ENCODE results near the gene SNURF.

Gene SNURF

DNA sequence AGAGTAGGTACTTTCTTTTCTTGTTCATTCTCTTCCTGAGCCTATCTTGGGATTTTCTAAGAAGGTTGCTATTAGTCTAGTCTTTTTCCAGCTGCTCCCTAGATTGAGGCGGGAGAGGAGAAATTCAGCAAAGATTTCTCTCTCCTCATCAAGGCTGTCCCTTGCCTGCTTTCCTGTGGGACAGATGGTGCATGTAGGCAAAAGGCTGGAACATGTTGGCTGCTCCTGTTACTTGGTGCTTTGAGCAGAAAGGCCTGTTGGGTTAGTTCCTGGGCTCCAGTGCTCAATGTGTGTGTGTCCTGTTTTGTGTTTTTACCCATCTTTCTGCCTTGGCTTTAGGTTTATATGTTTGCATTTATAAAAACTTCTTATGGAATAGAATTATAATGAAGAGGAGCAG lies 9.1 kb upstream of the SNURF start:
- H3K4me3 ChIP-seq (ENCODE audit: low read depth, low read length), result no peak overlapping the region
- ChIA-PET POLR2A (no interaction called here), CTCF (no interaction called here)
- TF ChIP-seq ZNF416 (tag by site-specific recombination; IDR thresholded peaks at IDR 0.05) (no peak), ZNF510 (tag by site-specific recombination; IDR thresholded peaks at IDR 0.05; ENCODE audit: insufficient replicate concordance) (no peak), SP2 (tag by site-specific recombination; IDR thresholded peaks at IDR 0.05) (no peak), HOXD13 (CRISPR knock-in tag; IDR thresholded peaks at IDR 0.05; ENCODE audit: borderline replicate concordance) (no peak), ZNF521 (tag by site-specific recombination; IDR thresholded peaks at IDR 0.05) (no peak)
- H3K4me1 ChIP-seq (ENCODE audit: control insufficient read depth, insufficient read depth, low read length), result no peaks in the 10 kb centered on the region
- H3K9me3 ChIP-seq (ENCODE audit: control insufficient read depth, insufficient read depth, low read depth, low read length), result no peaks in the 10 kb centered on the region
- no peaks in the 10 kb centered on the region for H3K36me3 ChIP-seq (ENCODE audit: control insufficient read depth in 2 of 2, insufficient read depth in 1 of 2, low read length in 2 of 2)
- H3K27ac ChIP-seq (ENCODE audit: extremely low read depth, low read depth, low read length), result no peak overlapping the region

DNA sequence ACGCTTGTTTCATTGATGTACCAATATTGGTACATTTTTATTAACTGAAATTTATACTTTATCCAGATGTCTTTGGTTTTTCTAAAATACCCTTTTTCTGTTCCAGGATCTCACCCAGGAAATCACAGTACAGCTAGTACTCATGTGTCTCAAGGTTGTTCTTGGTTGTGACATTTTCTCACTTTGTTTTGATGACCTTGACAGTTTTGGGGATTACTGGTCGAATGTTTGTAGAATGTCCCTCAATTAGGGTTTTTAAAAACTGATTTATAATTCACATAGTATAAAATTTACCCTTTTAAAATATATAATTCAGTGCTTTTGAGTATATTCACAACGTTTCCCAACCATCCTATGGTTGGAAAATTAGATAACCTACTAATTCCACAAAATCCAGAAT lies 6.3 kb upstream of the SNURF start:
- ChIA-PET CTCF (interaction anchor here (0.7 kb wide), 1 partner anchor 318 kb away, joined by 3 read pairs; no protein-coding TSS in a partner anchor), POLR2A (no interaction called here)
- H3K4me1 ChIP-seq (ENCODE audit: control insufficient read depth, insufficient read depth, low read length), result no peaks in the 10 kb centered on the region
- H3K9me3 ChIP-seq (ENCODE audit: control insufficient read depth, insufficient read depth, low read depth, low read length), result no peaks in the 10 kb centered on the region
- no peak overlapping the region for H3K27ac ChIP-seq (ENCODE audit: extremely low read depth, low read depth, low read length)
- no peaks in the 10 kb centered on the region for H3K36me3 ChIP-seq (ENCODE audit: control insufficient read depth in 2 of 2, insufficient read depth in 1 of 2, low read length in 2 of 2)
- TF ChIP-seq ZNF837 (tag by site-specific recombination; IDR thresholded peaks at IDR 0.05), result no peak
- TF ChIP-seq, protein P1, sequence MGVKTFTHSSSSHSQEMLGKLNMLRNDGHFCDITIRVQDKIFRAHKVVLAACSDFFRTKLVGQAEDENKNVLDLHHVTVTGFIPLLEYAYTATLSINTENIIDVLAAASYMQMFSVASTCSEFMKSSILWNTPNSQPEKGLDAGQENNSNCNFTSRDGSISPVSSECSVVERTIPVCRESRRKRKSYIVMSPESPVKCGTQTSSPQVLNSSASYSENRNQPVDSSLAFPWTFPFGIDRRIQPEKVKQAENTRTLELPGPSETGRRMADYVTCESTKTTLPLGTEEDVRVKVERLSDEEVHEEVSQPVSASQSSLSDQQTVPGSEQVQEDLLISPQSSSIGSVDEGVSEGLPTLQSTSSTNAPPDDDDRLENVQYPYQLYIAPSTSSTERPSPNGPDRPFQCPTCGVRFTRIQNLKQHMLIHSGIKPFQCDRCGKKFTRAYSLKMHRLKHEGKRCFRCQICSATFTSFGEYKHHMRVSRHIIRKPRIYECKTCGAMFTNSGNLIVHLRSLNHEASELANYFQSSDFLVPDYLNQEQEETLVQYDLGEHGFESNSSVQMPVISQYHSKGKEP (tag by site-specific recombination; IDR thresholded peaks at IDR 0.05), result no peak
- no peak for TF ChIP-seq ZNF155 (tag by site-specific recombination; IDR thresholded peaks at IDR 0.05)
- no peak for TF ChIP-seq GLI2 (tag by site-specific recombination; IDR thresholded peaks at IDR 0.05; ENCODE audit: borderline replicate concordance, low read depth)
- no peak for TF ChIP-seq ZNF239 (tag by site-specific recombination; IDR thresholded peaks at IDR 0.05)
- no peak for TF ChIP-seq ZSCAN23 (tag by site-specific recombination; IDR thresholded peaks at IDR 0.05)
- TF ChIP-seq BCL11A (tag by site-specific recombination; IDR thresholded peaks at IDR 0.05; ENCODE audit: low read depth), result no peak
- TF ChIP-seq MZF1 (tag by site-specific recombination; IDR thresholded peaks at IDR 0.05; ENCODE audit: borderline replicate concordance), result no peak
- TF ChIP-seq, protein P2, sequence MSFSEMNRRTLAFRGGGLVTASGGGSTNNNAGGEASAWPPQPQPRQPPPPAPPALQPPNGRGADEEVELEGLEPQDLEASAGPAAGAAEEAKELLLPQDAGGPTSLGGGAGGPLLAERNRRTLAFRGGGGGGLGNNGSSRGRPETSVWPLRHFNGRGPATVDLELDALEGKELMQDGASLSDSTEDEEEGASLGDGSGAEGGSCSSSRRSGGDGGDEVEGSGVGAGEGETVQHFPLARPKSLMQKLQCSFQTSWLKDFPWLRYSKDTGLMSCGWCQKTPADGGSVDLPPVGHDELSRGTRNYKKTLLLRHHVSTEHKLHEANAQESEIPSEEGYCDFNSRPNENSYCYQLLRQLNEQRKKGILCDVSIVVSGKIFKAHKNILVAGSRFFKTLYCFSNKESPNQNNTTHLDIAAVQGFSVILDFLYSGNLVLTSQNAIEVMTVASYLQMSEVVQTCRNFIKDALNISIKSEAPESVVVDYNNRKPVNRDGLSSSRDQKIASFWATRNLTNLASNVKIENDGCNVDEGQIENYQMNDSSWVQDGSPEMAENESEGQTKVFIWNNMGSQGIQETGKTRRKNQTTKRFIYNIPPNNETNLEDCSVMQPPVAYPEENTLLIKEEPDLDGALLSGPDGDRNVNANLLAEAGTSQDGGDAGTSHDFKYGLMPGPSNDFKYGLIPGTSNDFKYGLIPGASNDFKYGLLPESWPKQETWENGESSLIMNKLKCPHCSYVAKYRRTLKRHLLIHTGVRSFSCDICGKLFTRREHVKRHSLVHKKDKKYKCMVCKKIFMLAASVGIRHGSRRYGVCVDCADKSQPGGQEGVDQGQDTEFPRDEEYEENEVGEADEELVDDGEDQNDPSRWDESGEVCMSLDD (tag by site-specific recombination; IDR thresholded peaks at IDR 0.05), result no peak
- TF ChIP-seq ZNF174 (tag by site-specific recombination; IDR thresholded peaks at IDR 0.05), result no peak
- no peak overlapping the region for H3K4me3 ChIP-seq (ENCODE audit: low read depth, low read length)

DNA sequence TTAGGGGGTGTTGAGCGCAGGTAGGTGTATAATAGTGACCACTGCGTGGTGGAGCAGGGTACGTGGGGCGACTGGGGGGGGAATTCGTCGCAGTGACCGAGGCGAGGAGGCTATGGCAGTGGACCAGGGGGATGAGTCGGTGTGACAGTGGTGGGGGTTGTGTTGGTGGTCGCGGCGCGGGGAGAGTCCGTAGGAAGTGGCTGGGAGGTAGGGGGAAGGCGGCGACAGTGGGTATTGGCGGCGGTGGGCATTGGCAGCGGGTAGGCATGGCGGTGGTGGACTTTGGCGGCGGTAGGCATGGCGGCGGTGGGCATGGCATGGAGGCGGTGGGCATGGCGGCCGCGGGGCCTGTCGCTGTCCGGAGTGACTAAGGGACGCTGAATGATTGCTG lies 739 bp downstream of the SNURF start:
- H3K9me3 ChIP-seq (ENCODE audit: control insufficient read depth, insufficient read depth, low read depth, low read length), result no peaks in the 10 kb centered on the region
- no peaks in the 10 kb centered on the region for H3K4me1 ChIP-seq (ENCODE audit: control insufficient read depth, insufficient read depth, low read length)
- no peak overlapping the region for H3K27ac ChIP-seq (ENCODE audit: extremely low read depth, low read depth, low read length)
- CTCF ChIA-PET, result no interaction called here
- POLR2A ChIA-PET, result no interaction called here
- H3K4me3 ChIP-seq (ENCODE audit: low read depth, low read length), result no peak overlapping the region
- no peaks in the 10 kb centered on the region for H3K36me3 ChIP-seq (ENCODE audit: control insufficient read depth in 2 of 2, insufficient read depth in 1 of 2, low read length in 2 of 2)
- TF ChIP-seq, protein P3, sequence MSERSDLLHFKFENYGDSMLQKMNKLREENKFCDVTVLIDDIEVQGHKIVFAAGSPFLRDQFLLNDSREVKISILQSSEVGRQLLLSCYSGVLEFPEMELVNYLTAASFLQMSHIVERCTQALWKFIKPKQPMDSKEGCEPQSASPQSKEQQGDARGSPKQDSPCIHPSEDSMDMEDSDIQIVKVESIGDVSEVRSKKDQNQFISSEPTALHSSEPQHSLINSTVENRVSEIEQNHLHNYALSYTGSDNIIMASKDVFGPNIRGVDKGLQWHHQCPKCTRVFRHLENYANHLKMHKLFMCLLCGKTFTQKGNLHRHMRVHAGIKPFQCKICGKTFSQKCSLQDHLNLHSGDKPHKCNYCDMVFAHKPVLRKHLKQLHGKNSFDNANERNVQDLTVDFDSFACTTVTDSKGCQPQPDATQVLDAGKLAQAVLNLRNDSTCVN (tag by site-specific recombination; optimal IDR thresholded peaks at IDR 0.05), result no peak
- TF ChIP-seq, protein P4, sequence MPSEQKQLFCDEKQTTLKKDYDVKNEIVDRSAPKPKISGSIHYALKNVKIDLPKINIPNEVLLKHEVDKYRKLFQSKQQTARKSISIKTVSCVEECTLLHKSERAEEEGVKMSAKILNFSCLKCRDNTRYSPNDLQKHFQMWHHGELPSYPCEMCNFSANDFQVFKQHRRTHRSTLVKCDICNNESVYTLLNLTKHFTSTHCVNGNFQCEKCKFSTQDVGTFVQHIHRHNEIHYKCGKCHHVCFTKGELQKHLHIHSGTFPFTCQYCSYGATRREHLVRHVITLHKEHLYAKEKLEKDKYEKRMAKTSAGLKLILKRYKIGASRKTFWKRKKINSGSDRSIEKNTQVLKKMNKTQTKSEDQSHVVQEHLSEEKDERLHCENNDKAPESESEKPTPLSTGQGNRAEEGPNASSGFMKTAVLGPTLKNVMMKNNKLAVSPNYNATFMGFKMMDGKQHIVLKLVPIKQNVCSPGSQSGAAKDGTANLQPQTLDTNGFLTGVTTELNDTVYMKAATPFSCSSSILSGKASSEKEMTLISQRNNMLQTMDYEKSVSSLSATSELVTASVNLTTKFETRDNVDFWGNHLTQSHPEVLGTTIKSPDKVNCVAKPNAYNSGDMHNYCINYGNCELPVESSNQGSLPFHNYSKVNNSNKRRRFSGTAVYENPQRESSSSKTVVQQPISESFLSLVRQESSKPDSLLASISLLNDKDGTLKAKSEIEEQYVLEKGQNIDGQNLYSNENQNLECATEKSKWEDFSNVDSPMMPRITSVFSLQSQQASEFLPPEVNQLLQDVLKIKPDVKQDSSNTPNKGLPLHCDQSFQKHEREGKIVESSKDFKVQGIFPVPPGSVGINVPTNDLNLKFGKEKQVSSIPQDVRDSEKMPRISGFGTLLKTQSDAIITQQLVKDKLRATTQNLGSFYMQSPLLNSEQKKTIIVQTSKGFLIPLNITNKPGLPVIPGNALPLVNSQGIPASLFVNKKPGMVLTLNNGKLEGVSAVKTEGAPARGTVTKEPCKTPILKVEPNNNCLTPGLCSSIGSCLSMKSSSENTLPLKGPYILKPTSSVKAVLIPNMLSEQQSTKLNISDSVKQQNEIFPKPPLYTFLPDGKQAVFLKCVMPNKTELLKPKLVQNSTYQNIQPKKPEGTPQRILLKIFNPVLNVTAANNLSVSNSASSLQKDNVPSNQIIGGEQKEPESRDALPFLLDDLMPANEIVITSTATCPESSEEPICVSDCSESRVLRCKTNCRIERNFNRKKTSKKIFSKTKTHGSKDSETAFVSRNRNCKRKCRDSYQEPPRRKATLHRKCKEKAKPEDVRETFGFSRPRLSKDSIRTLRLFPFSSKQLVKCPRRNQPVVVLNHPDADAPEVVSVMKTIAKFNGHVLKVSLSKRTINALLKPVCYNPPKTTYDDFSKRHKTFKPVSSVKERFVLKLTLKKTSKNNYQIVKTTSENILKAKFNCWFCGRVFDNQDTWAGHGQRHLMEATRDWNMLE (tag by site-specific recombination; conservative IDR thresholded peaks at IDR 0.05; ENCODE audit: low read depth), result no peak
- no peak for TF ChIP-seq ZNF626 (tag by site-specific recombination; IDR thresholded peaks at IDR 0.05)
- no peak for TF ChIP-seq ZNF155 (tag by site-specific recombination; IDR thresholded peaks at IDR 0.05)
- TF ChIP-seq, protein P1 (tag by site-specific recombination; IDR thresholded peaks at IDR 0.05), result no peak
- TF ChIP-seq ZNF785 (tag by site-specific recombination; IDR thresholded peaks at IDR 0.05), result no peak

All from HEK293 (cell line).